ENCODE measurements around the gene TBCD. TPM values are rescaled to one million over a fixed set of nuclear protein-coding genes. Genes with fewer than 3 reads are reported as not detected.

Gene TBCD
- total RNA-seq, 1 experiment from 2014 or later: 29.6 TPM

- H3K36me3 ChIP-seq (ENCODE audit: low read depth, low read length): no peaks in the 10 kb centered on the region
- H3K27ac ChIP-seq (ENCODE audit: low read length): no peak overlapping the region
- BruUV-seq (replicated peaks): no TSS peak
- TF ChIP-seq CTCF (conservative IDR thresholded peaks at IDR 0.05; ENCODE audit: low read depth, low read length) (no peak), EZH2 (IDR thresholded peaks at IDR 0.05; ENCODE audit: low read length, unreplicated experiment) (no peak), EZH2phosphoT487 (IDR thresholded peaks at IDR 0.05; ENCODE audit: borderline replicate concordance, low read length) (no peak)
- no peak overlapping the region for H3K4me2 ChIP-seq (ENCODE audit: low read length)
- no peaks in the 10 kb centered on the region for H3K9me2 ChIP-seq (replicated peaks; ENCODE audit: low read length)
- no peaks in the 10 kb centered on the region for H3K27me3 ChIP-seq (ENCODE audit: low read length)
- H3K9me3 ChIP-seq (ENCODE audit: low read length): no peaks in the 10 kb centered on the region
- POLR2A ChIA-PET (ENCODE audit: unreplicated experiment): interaction anchor here (0.6 kb wide), 1 partner anchor 145 kb away, joined by 3 read pairs; no protein-coding TSS in a partner anchor
- H3F3A ChIP-seq (ENCODE audit: low read length, unreplicated experiment): no peaks in the 10 kb centered on the region
- ATAC-seq (no peak), DNase-seq (no peak)
- H3K9ac ChIP-seq (ENCODE audit: low read length): no peak overlapping the region
- no peaks in the 10 kb centered on the region for H4K20me1 ChIP-seq (ENCODE audit: low read length)
- H3K4me1 ChIP-seq (ENCODE audit: insufficient read depth, low read length): no peaks in the 10 kb centered on the region
- intact Hi-C loops (cut with micrococcal nuclease): no loop called here
- CTCF ChIA-PET: no interaction called here
- H3K4me3 ChIP-seq (ENCODE audit: low read length): no peak overlapping the region
- no peak overlapping the region for H2AFZ ChIP-seq (ENCODE audit: low read length)
- no peaks in the 10 kb centered on the region for H3K79me2 ChIP-seq (ENCODE audit: low read length)
Measured at GRCh38 chr17:82973456-82974135, 221.7 kb downstream of the TBCD start.

- H3K79me2 ChIP-seq (ENCODE audit: low read length): no peaks in the 10 kb centered on the region
- BruUV-seq (replicated peaks): no TSS peak
- CTCF ChIA-PET: no interaction called here
- no peaks in the 10 kb centered on the region for H4K20me1 ChIP-seq (ENCODE audit: low read length)
- H2AFZ ChIP-seq (ENCODE audit: low read length): no peak overlapping the region
- H3K4me3 ChIP-seq (ENCODE audit: low read length): no peak overlapping the region
- ATAC-seq (no peak), DNase-seq (no peak)
- no peak overlapping the region for H3K9ac ChIP-seq (ENCODE audit: low read length)
- H3K9me3 ChIP-seq (ENCODE audit: low read length): no peaks in the 10 kb centered on the region
- no peaks in the 10 kb centered on the region for H3F3A ChIP-seq (ENCODE audit: low read length, unreplicated experiment)
- H3K9me2 ChIP-seq (replicated peaks; ENCODE audit: low read length): no peaks in the 10 kb centered on the region
- no peak overlapping the region for H3K4me2 ChIP-seq (ENCODE audit: low read length)
- no peak overlapping the region for H3K27ac ChIP-seq (ENCODE audit: low read length)
- H3K27me3 ChIP-seq (ENCODE audit: low read length): no peaks in the 10 kb centered on the region
- no peaks in the 10 kb centered on the region for H3K36me3 ChIP-seq (ENCODE audit: low read depth, low read length)
- intact Hi-C loops (cut with micrococcal nuclease): no loop called here
- TF ChIP-seq EZH2 (IDR thresholded peaks at IDR 0.05; ENCODE audit: low read length, unreplicated experiment) (no peak), CTCF (conservative IDR thresholded peaks at IDR 0.05; ENCODE audit: low read depth, low read length) (no peak), EZH2phosphoT487 (IDR thresholded peaks at IDR 0.05; ENCODE audit: borderline replicate concordance, low read length) (no peak)
- POLR2A ChIA-PET (ENCODE audit: unreplicated experiment): no interaction called here
- no peaks in the 10 kb centered on the region for H3K4me1 ChIP-seq (ENCODE audit: insufficient read depth, low read length)
Measured at GRCh38 chr17:82974136-82974952, 222.5 kb downstream of the TBCD start.
